SHP77 treated with DMSO at 0.1 percent for 48 hours (cell line): ENCODE results near the gene MYORG.
"Not testable (repeated sequence)": the region's sequence is repeated elsewhere in the genome, so short reads cannot be mapped to it uniquely, and the experiment has no call there.

Experiments
- DNase-seq: peaks from one replicate; lab custom pipeline; 2025; lab: John Stamatoyannopoulos, UW

MYORG gene

GRCh38 chr9:34368796-34369195 is 7.9 kb downstream of the MYORG start:
- not testable (repeated sequence) for DNase-seq

GRCh38 chr9:34367751-34368410 is 8.8 kb downstream of the MYORG start:
- not testable (repeated sequence) for DNase-seq

- no peak for DNase-seq
Measured at GRCh38 chr9:34366365-34366764, 10.3 kb downstream of the MYORG start.

GRCh38 chr9:34365282-34365681 is 11.4 kb downstream of the MYORG start:
- DNase-seq: no peak

- no peak for DNase-seq
Measured at GRCh38 chr9:34363619-34364351, 12.9 kb downstream of the MYORG start.

GRCh38 chr9:34362614-34363214 is 14.0 kb downstream of the MYORG start:
- DNase-seq: no peak

- not testable (repeated sequence) for DNase-seq
Measured at GRCh38 chr9:34352957-34353356, 23.7 kb downstream of the MYORG start.

- DNase-seq: not testable (repeated sequence)
Measured at GRCh38 chr9:34352122-34352652, 24.5 kb downstream of the MYORG start.

GRCh38 chr9:34349324-34349723 is 27.4 kb downstream of the MYORG start:
- DNase-seq: no peak

GRCh38 chr9:34347800-34348158 is 28.9 kb downstream of the MYORG start:
- DNase-seq: no peak

- no peak for DNase-seq
Measured at GRCh38 chr9:34346873-34347799, 29.6 kb downstream of the MYORG start.

GRCh38 chr9:34343605-34344004 is 33.1 kb downstream of the MYORG start:
- no peak for DNase-seq

- DNase-seq: no peak
Measured at GRCh38 chr9:34343090-34343489, 33.6 kb downstream of the MYORG start.

- no peak for DNase-seq
Measured at GRCh38 chr9:34341659-34342295, 34.9 kb downstream of the MYORG start.

- no peak for DNase-seq
Measured at GRCh38 chr9:34338665-34339385, 37.9 kb downstream of the MYORG start.

- not testable (repeated sequence) for DNase-seq
Measured at GRCh38 chr9:34338079-34338478, 38.6 kb downstream of the MYORG start.

GRCh38 chr9:34337403-34337802 is 39.3 kb downstream of the MYORG start:
- no peak for DNase-seq

- DNase-seq: no peak
Measured at GRCh38 chr9:34335376-34335775, 41.3 kb downstream of the MYORG start.

- DNase-seq: no peak
Measured at GRCh38 chr9:34334916-34335315, 41.8 kb downstream of the MYORG start.

GRCh38 chr9:34334337-34334824 is 42.3 kb downstream of the MYORG start:
- DNase-seq: no peak

GRCh38 chr9:34333836-34334235 is 42.9 kb downstream of the MYORG start:
- DNase-seq: no peak
